ENCODE measurements around the gene KRTAP5-4. TPM values are rescaled to one million over a fixed set of nuclear protein-coding genes. Genes with fewer than 3 reads are reported as not detected.
"Not testable (repeated sequence)": the region's sequence is repeated elsewhere in the genome, so short reads cannot be mapped to it uniquely, and the experiment has no call there.

Gene KRTAP5-4
- total RNA-seq, 4 donors from 2014 or later, result not detected

- Histone ChIP-seq H3K4me1 (no peaks in the 10 kb centered on the region), H3K9me3 (no peaks in the 10 kb centered on the region), H3K36me3 (no peaks in the 10 kb centered on the region), H3K27ac (no peak overlapping the region), H3K4me3 (no peak overlapping the region), H3K27me3 (no peaks in the 10 kb centered on the region)
- DNase-seq, result no peak
- TF ChIP-seq POLR2A (IDR thresholded peaks at IDR 0.05), result no peak
- TF ChIP-seq CTCF (IDR thresholded peaks at IDR 0.05), result no peak
- intact Hi-C loops (cut with DNase I; ENCODE audit: low total_unique reads), result no loop called here
Observed at GRCh38 chr11:1647901-1648652, 26.1 kb upstream of the KRTAP5-4 start.

- H3K9me3 ChIP-seq; H3K4me1 ChIP-seq; H3K4me3 ChIP-seq; intact Hi-C loops (cut with DNase I; ENCODE audit: low total_unique reads); H3K27me3 ChIP-seq; H3K36me3 ChIP-seq; H3K27ac ChIP-seq; DNase-seq: not testable (repeated sequence)
Observed at GRCh38 chr11:1646540-1646939, 24.6 kb upstream of the KRTAP5-4 start.

GRCh38 chr11:1645357-1645821, 23.5 kb upstream of the KRTAP5-4 start:
- H3K4me1 ChIP-seq, result no peaks in the 10 kb centered on the region
- TF ChIP-seq CTCF (IDR thresholded peaks at IDR 0.05), result no peak
- no peak for TF ChIP-seq POLR2A (IDR thresholded peaks at IDR 0.05)
- intact Hi-C loops (cut with DNase I; ENCODE audit: low total_unique reads), result no loop called here
- no peak overlapping the region for H3K4me3 ChIP-seq
- H3K36me3 ChIP-seq, result no peaks in the 10 kb centered on the region
- no peaks in the 10 kb centered on the region for H3K27me3 ChIP-seq
- no peak overlapping the region for H3K27ac ChIP-seq
- no peak for DNase-seq
- H3K9me3 ChIP-seq, result no peaks in the 10 kb centered on the region

GRCh38 chr11:1644601-1645356, 22.8 kb upstream of the KRTAP5-4 start:
- no peaks in the 10 kb centered on the region for H3K36me3 ChIP-seq
- intact Hi-C loops (cut with DNase I; ENCODE audit: low total_unique reads), result no loop called here
- TF ChIP-seq CTCF (IDR thresholded peaks at IDR 0.05), result no peak
- TF ChIP-seq POLR2A (IDR thresholded peaks at IDR 0.05), result no peak
- no peak overlapping the region for H3K4me3 ChIP-seq
- H3K4me1 ChIP-seq, result no peaks in the 10 kb centered on the region
- H3K27ac ChIP-seq, result no peak overlapping the region
- no peak for DNase-seq
- H3K27me3 ChIP-seq, result no peaks in the 10 kb centered on the region
- no peaks in the 10 kb centered on the region for H3K9me3 ChIP-seq

GRCh38 chr11:1643146-1643690, 21.3 kb upstream of the KRTAP5-4 start:
- Histone ChIP-seq H3K27me3 (no peaks in the 10 kb centered on the region), H3K27ac (no peak overlapping the region), H3K4me3 (no peak overlapping the region), H3K9me3 (no peaks in the 10 kb centered on the region), H3K36me3 (no peaks in the 10 kb centered on the region), H3K4me1 (no peaks in the 10 kb centered on the region)
- intact Hi-C loops (cut with DNase I; ENCODE audit: low total_unique reads), result no loop called here
- no peak for TF ChIP-seq CTCF (IDR thresholded peaks at IDR 0.05)
- TF ChIP-seq POLR2A (IDR thresholded peaks at IDR 0.05), result no peak
- DNase-seq, result no peak
